H54 (cell line): Measurements from ENCODE around the gene CEP63.
A peak's percentile ranks its signal among the peaks of the same experiment; 100 is the strongest.

ENCODE experiments used
- DNase-seq: peaks from one replicate; pipeline ENCODE4 v3.0.0; 2011; ENCODE audit warnings: low spot score, mixed read lengths; ENCODE audit not compliant: insufficient read length
- FAIRE-seq: peaks from 3 replicates; lab custom pipeline; 2011; peaks lifted over from hg19 to GRCh38; lab: Jason Lieb, UNC
- POLR2A ChIP-seq: IDR thresholded peaks from 2 replicates; pipeline ENCODE4 v1.6.1; 2011; ENCODE audit warnings: low read depth, mild to moderate bottlenecking, low read length

Gene CEP63

GRCh38 chr3:134459562-134459961 lies 26.3 kb upstream of the CEP63 start:
- FAIRE-seq (no peak), DNase-seq (no peak)
- no peak for TF ChIP-seq POLR2A

GRCh38 chr3:134460965-134461364 lies 24.9 kb upstream of the CEP63 start:
- FAIRE-seq (no peak), DNase-seq (no peak)
- no peak for TF ChIP-seq POLR2A

DNA sequence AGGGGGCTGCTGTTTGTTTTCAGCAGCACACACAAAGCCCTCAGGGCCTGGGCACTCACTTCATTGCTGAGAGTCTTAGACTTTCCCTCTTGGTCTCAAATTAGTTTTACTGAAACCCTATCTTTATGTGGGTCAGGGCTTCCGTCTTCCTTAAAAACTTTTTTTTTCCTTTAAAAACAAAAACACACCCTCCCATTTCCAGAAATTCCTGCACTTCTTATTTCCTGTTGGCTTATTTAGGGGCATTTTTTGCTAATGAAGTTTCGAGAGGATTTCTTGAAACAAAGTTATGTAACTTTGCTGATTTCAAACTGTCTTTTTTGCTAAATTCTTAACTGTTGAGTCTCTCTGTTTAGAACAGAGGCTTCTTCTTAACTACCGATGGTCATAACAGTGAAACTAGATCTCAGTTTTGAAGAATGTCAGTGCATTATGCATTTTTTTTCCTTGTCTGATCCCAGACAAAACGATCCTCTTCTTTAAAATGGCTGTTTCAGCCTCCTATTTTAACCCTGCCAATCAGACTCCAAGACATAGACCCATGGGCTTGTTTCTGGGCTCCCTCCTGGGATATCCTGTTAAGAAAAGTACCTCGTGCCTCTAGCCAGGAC lies 23.4 kb upstream of the CEP63 start:
- DNase-seq (no peak), FAIRE-seq (no peak)
- no peak for TF ChIP-seq POLR2A

DNA sequence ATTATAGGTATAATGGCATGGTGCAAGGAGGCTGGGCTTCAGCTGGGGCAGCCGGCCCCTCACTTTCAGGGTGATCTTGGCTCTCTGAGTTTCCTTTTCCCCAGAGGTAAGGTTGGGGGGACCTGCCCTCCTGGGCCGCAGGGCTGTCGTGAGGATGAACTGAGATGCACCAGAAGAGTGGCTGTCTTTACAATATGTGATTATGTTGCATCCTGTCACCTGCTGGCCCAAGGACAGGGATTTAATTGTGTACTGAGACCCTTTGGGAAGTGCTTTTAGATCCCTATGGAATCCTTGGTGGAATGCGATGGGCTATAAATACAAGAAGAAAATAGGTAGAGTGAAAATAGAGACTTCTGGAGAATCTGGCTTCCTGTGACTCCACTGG lies 22.2 kb upstream of the CEP63 start:
- no peak for TF ChIP-seq POLR2A
- DNase-seq (no peak), FAIRE-seq (no peak)

GRCh38 chr3:134464064-134464688 lies 21.7 kb upstream of the CEP63 start:
- no peak for TF ChIP-seq POLR2A
- DNase-seq: no peak
- FAIRE-seq: no peak

- FAIRE-seq: no peak
- no peak for DNase-seq
- no peak for TF ChIP-seq POLR2A
These were observed 21.0 kb upstream of the CEP63 start for GRCh38 chr3:134464689-134465365.

DNA sequence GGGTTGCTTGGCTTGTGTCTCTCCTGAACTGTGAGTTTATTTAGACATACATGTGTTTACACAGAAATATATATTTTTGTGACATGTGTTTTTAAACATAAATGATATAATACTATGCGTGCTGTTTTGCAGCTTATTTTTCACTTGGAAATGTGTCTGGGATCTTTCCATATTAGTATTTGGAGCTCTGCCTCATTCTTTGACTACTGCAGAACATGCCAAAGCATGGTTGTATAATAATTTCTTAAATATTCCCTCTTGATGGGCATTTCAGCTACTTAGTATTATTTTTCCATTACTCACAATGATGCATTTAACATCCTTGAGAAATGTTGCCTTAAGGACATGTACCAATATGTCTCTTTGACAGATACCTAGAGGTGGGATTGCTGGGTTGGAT lies 19.5 kb upstream of the CEP63 start:
- DNase-seq: no peak
- TF ChIP-seq POLR2A: no peak
- no peak for FAIRE-seq

GRCh38 chr3:134468519-134468918 lies 17.3 kb upstream of the CEP63 start:
- DNase-seq (no peak), FAIRE-seq (no peak)
- no peak for TF ChIP-seq POLR2A

- DNase-seq: peak; percentile 38
- FAIRE-seq: peak; percentile 48
These were observed 14.2 kb upstream of the CEP63 start for GRCh38 chr3:134471521-134472193.

GRCh38 chr3:134472831-134473230 lies 13.0 kb upstream of the CEP63 start:
- TF ChIP-seq POLR2A: no peak
- DNase-seq (no peak), FAIRE-seq (no peak)

More at GRCh38 chr3:134471521-134472193, 14.2 kb upstream of the CEP63 start:
- no peak for TF ChIP-seq POLR2A

- no peak for DNase-seq
- TF ChIP-seq POLR2A: no peak
These were observed 11.8 kb upstream of the CEP63 start for GRCh38 chr3:134473868-134474546.

GRCh38 chr3:134474956-134475355 lies 10.9 kb upstream of the CEP63 start:
- DNase-seq: no peak
- no peak for FAIRE-seq
- no peak for TF ChIP-seq POLR2A

More at GRCh38 chr3:134473868-134474546, 11.8 kb upstream of the CEP63 start:
- FAIRE-seq: peak; percentile 64

GRCh38 chr3:134476306-134476705 lies 9.6 kb upstream of the CEP63 start:
- TF ChIP-seq POLR2A: no peak
- DNase-seq (no peak), FAIRE-seq (no peak)
